BJ (cell line): Measurements from ENCODE around the gene TCF4. TPM values are rescaled to one million over a fixed set of nuclear protein-coding genes. Genes with fewer than 3 reads are reported as not detected.
A peak's percentile ranks its signal among the peaks of the same experiment; 100 is the strongest.

Source experiments
- CTCF ChIA-PET: fragments of 350-600 bp; formaldehyde crosslinking; extraction: SDS; loops from one replicate; lab custom pipeline; 2021; ENCODE audit warnings: antibody characterized with exemption, inconsistent platforms; lab: Yijun Ruan, JAX
- POLR2A ChIA-PET: fragments of 300-600 bp; sonication (Branson Sonifier 250); formaldehyde crosslinking; extraction: SDS; loops from one replicate; lab custom pipeline; 2021; ENCODE audit warnings: antibody characterized with exemption; lab: Charles Lee
- DNase-seq: peaks from one replicate; pipeline ENCODE4 v3.0.0-alpha.2; 2011; ENCODE audit warnings: low read depth
- H3K27me3 ChIP-seq: 2 replicates; pipeline ENCODE4 v1.6.0; 2011; ENCODE audit warnings: low read length; ENCODE audit not compliant: control insufficient read depth, insufficient read depth
- H3K36me3 ChIP-seq: 2 replicates; pipeline ENCODE4 v1.5.1; 2011; ENCODE audit warnings: low read length; ENCODE audit not compliant: control insufficient read depth, insufficient read depth
- H3K4me3 ChIP-seq: 2 replicates; pipeline ENCODE4 v1.5.1; 2011; ENCODE audit warnings: low read depth, mild to moderate bottlenecking, control low read depth, low read length
- CTCF ChIP-seq: IDR thresholded peaks from 2 replicates; pipeline ENCODE4 v1.5.1; 2011; ENCODE audit warnings: low read depth, mild to moderate bottlenecking, control low read depth, inconsistent platforms, low read length, moderate library complexity; ENCODE audit not compliant: insufficient read depth
- polyA plus RNA-seq: library from polyadenylated mRNA; depleted of rRNA; stranded (reverse); fragments of >200 nt; gene quantifications from 2 replicates; pipeline ENCODE4 v1.2.3, GENCODE V29; 2011

TCF4 gene
- polyA plus RNA-seq, 1 experiment, result 65.8 TPM

GRCh38 chr18:55501982-55502710 is 85.8 kb downstream of the TCF4 start:
- POLR2A ChIA-PET, result no interaction called here
- CTCF ChIA-PET, result no interaction called here
- no peak for TF ChIP-seq CTCF
- no peak for DNase-seq
- Histone ChIP-seq H3K36me3 (no peaks in the 10 kb centered on the region), H3K4me3 (no peak overlapping the region; the same call in 1 of the 2 replicates), H3K27me3 (no peaks in the 10 kb centered on the region)

GRCh38 chr18:55501579-55501978 is 86.4 kb downstream of the TCF4 start:
- CTCF ChIA-PET, result no interaction called here
- POLR2A ChIA-PET, result no interaction called here
- TF ChIP-seq CTCF, result no peak
- H3K4me3 ChIP-seq, result peak overlapping the region; percentile 1; the same call in 1 of the 2 replicates
- H3K27me3 ChIP-seq, result no peaks in the 10 kb centered on the region
- H3K36me3 ChIP-seq, result no peaks in the 10 kb centered on the region
- no peak for DNase-seq

- no peaks in the 10 kb centered on the region for H3K36me3 ChIP-seq
- no peak for TF ChIP-seq CTCF
- DNase-seq, result peak; percentile 85
- peak overlapping the region; percentile 15 for H3K4me3 ChIP-seq
- ChIA-PET POLR2A (interaction anchor here (0.6 kb wide), 2 partner anchors 12 to 15 kb away, joined by 3 to 4 read pairs; no protein-coding TSS in a partner anchor), CTCF (interaction anchor here (0.6 to 1.7 kb wide), 2 partner anchors 266 to 334 kb away, joined by 5 read pairs; no protein-coding TSS in a partner anchor)
- H3K27me3 ChIP-seq, result no peaks in the 10 kb centered on the region
Observed at GRCh38 chr18:55500316-55501086, 87.5 kb downstream of the TCF4 start.

GRCh38 chr18:55499526-55499925 is 88.5 kb downstream of the TCF4 start:
- TF ChIP-seq CTCF, result no peak
- POLR2A ChIA-PET, result no interaction called here
- CTCF ChIA-PET, result interaction anchor here (1.7 kb wide), 1 partner anchor 265 kb away, joined by 5 read pairs; no protein-coding TSS in a partner anchor
- no peaks in the 10 kb centered on the region for H3K36me3 ChIP-seq
- DNase-seq, result no peak
- no peaks in the 10 kb centered on the region for H3K27me3 ChIP-seq
- H3K4me3 ChIP-seq, result no peak overlapping the region

GRCh38 chr18:55497825-55498403 is 90.1 kb downstream of the TCF4 start:
- H3K36me3 ChIP-seq, result no peaks in the 10 kb centered on the region
- no peaks in the 10 kb centered on the region for H3K27me3 ChIP-seq
- no peak for DNase-seq
- POLR2A ChIA-PET, result interaction anchor here (0.6 kb wide), 1 partner anchor 43 kb away, joined by 3 read pairs; no protein-coding TSS in a partner anchor
- TF ChIP-seq CTCF, result no peak
- CTCF ChIA-PET, result interaction anchor here (0.7 kb wide), 1 partner anchor 8 kb away, joined by 3 read pairs; no protein-coding TSS in a partner anchor
- H3K4me3 ChIP-seq, result no peak overlapping the region
